ENCODE results near the gene USP34.
A peak's percentile ranks its signal among the peaks of the same experiment; 100 is the strongest.
"Not testable (repeated sequence)": the region's sequence is repeated elsewhere in the genome, so short reads cannot be mapped to it uniquely, and the experiment has no call there.

The USP34 gene

GRCh38 chr2:61184263-61184662, 286.6 kb downstream of the USP34 start:
- no peak for DNase-seq (ENCODE audit: low read depth in 2 of 2)

GRCh38 chr2:61183795-61184194, 287.1 kb downstream of the USP34 start:
- no peak for DNase-seq (ENCODE audit: low read depth in 2 of 2)

GRCh38 chr2:61182059-61182383, 288.9 kb downstream of the USP34 start:
- DNase-seq (ENCODE audit: low read depth in 2 of 2), result no peak

- no peak for DNase-seq (ENCODE audit: low read depth in 2 of 2)
These were observed 289.4 kb downstream of the USP34 start for GRCh38 chr2:61181382-61182058.

- no peak for DNase-seq (ENCODE audit: low read depth in 2 of 2)
These were observed 290.2 kb downstream of the USP34 start for GRCh38 chr2:61180686-61181085.

- DNase-seq (ENCODE audit: low read depth in 2 of 2), result no peak
These were observed 290.9 kb downstream of the USP34 start for GRCh38 chr2:61179701-61180639.

GRCh38 chr2:61178603-61179545, 292.0 kb downstream of the USP34 start:
- no peak for DNase-seq (ENCODE audit: low read depth in 2 of 2)

GRCh38 chr2:61177727-61178549, 292.9 kb downstream of the USP34 start:
- DNase-seq (ENCODE audit: low read depth in 2 of 2), result peak in 1 of 2 donors; percentile 27

- peak; percentile 87 to 93 for DNase-seq (ENCODE audit: low read depth in 2 of 2)
These were observed 293.8 kb downstream of the USP34 start for GRCh38 chr2:61176755-61177726.

- no peak for DNase-seq (ENCODE audit: low read depth in 2 of 2)
These were observed 295.9 kb downstream of the USP34 start for GRCh38 chr2:61175036-61175435.

- DNase-seq (ENCODE audit: low read depth in 2 of 2), result no peak
These were observed 297.8 kb downstream of the USP34 start for GRCh38 chr2:61173116-61173515.

- no peak for DNase-seq (ENCODE audit: low read depth in 2 of 2)
These were observed 298.2 kb downstream of the USP34 start for GRCh38 chr2:61172671-61173070.

GRCh38 chr2:61167579-61167978, 303.3 kb downstream of the USP34 start:
- DNase-seq (ENCODE audit: low read depth in 2 of 2), result no peak

- no peak for DNase-seq (ENCODE audit: low read depth in 2 of 2)
These were observed 304.9 kb downstream of the USP34 start for GRCh38 chr2:61165946-61166345.

- not testable (repeated sequence) for DNase-seq (ENCODE audit: low read depth in 2 of 2)
These were observed 305.8 kb downstream of the USP34 start for GRCh38 chr2:61165082-61165481.

GRCh38 chr2:61162721-61163120, 308.2 kb downstream of the USP34 start:
- no peak for DNase-seq (ENCODE audit: low read depth in 2 of 2)

GRCh38 chr2:61161888-61162287, 309.0 kb downstream of the USP34 start, which contains the start of gene C2orf74:
Gene C2orf74 (plus strand): TSS chr2:61162188. CDS start chr2:61162515, 327 bp downstream.
- DNase-seq (ENCODE audit: low read depth in 2 of 2), result no peak

- no peak for DNase-seq (ENCODE audit: low read depth in 2 of 2)
These were observed 312.4 kb downstream of the USP34 start for GRCh38 chr2:61158356-61158955.

- DNase-seq (ENCODE audit: low read depth in 2 of 2), result no peak
These were observed 313.4 kb downstream of the USP34 start for GRCh38 chr2:61157371-61158003.

Data from stimulated activated CD4-positive, alpha-beta T cell treated with anti-CD3 and anti-CD28 coated beads, Interleukin-1b, Interleukin-23, amount 100 ng/mL, for 1 hour (primary cell).